ENCODE results near the gene TPSG1.

The TPSG1 gene

GRCh38 chr16:1184980-1185379, 40.1 kb downstream of the TPSG1 start:
- no peak for TF ChIP-seq POLR2A (IDR thresholded peaks at IDR 0.05; ENCODE audit: low read depth, low read length)
- TF ChIP-seq POLR2AphosphoS5 (IDR thresholded peaks at IDR 0.05; ENCODE audit: low read depth, low read length), result no peak
- TF ChIP-seq TAF1 (IDR thresholded peaks at IDR 0.05; ENCODE audit: borderline replicate concordance, low read depth, low read length), result no peak
- no peak for FAIRE-seq

GRCh38 chr16:1184156-1184868, 40.8 kb downstream of the TPSG1 start:
- no peak for TF ChIP-seq TAF1 (IDR thresholded peaks at IDR 0.05; ENCODE audit: borderline replicate concordance, low read depth, low read length)
- TF ChIP-seq POLR2A (IDR thresholded peaks at IDR 0.05; ENCODE audit: low read depth, low read length), result no peak
- no peak for TF ChIP-seq POLR2AphosphoS5 (IDR thresholded peaks at IDR 0.05; ENCODE audit: low read depth, low read length)
- DNase-seq (ENCODE audit: insufficient read length) (no peak), FAIRE-seq (no peak)

More at GRCh38 chr16:1184980-1185379, 40.1 kb downstream of the TPSG1 start:
- DNase-seq (ENCODE audit: insufficient read length), result no peak

- TF ChIP-seq POLR2AphosphoS5 (IDR thresholded peaks at IDR 0.05; ENCODE audit: low read depth, low read length), result no peak
- TF ChIP-seq TAF1 (IDR thresholded peaks at IDR 0.05; ENCODE audit: borderline replicate concordance, low read depth, low read length), result no peak
- no peak for TF ChIP-seq POLR2A (IDR thresholded peaks at IDR 0.05; ENCODE audit: low read depth, low read length)
- DNase-seq (ENCODE audit: insufficient read length) (no peak), FAIRE-seq (no peak)
These were observed 41.8 kb downstream of the TPSG1 start for GRCh38 chr16:1182950-1183907.

- DNase-seq (ENCODE audit: insufficient read length), result no peak
- TF ChIP-seq POLR2AphosphoS5 (IDR thresholded peaks at IDR 0.05; ENCODE audit: low read depth, low read length) (no peak), POLR2A (IDR thresholded peaks at IDR 0.05; ENCODE audit: low read depth, low read length) (no peak), TAF1 (IDR thresholded peaks at IDR 0.05; ENCODE audit: borderline replicate concordance, low read depth, low read length) (no peak)
- no peak for FAIRE-seq
These were observed 42.8 kb downstream of the TPSG1 start for GRCh38 chr16:1182316-1182671.

- TF ChIP-seq TAF1 (IDR thresholded peaks at IDR 0.05; ENCODE audit: borderline replicate concordance, low read depth, low read length) (no peak), POLR2AphosphoS5 (IDR thresholded peaks at IDR 0.05; ENCODE audit: low read depth, low read length) (no peak), POLR2A (IDR thresholded peaks at IDR 0.05; ENCODE audit: low read depth, low read length) (no peak)
- DNase-seq (ENCODE audit: insufficient read length), result no peak
- no peak for FAIRE-seq
These were observed 43.4 kb downstream of the TPSG1 start for GRCh38 chr16:1181404-1182315.

- FAIRE-seq (no peak), DNase-seq (ENCODE audit: insufficient read length) (no peak)
- TF ChIP-seq POLR2A (IDR thresholded peaks at IDR 0.05; ENCODE audit: low read depth, low read length), result no peak
- TF ChIP-seq POLR2AphosphoS5 (IDR thresholded peaks at IDR 0.05; ENCODE audit: low read depth, low read length), result no peak
- TF ChIP-seq TAF1 (IDR thresholded peaks at IDR 0.05; ENCODE audit: borderline replicate concordance, low read depth, low read length), result no peak
These were observed 44.3 kb downstream of the TPSG1 start for GRCh38 chr16:1180549-1181403.

GRCh38 chr16:1178295-1178910, 46.7 kb downstream of the TPSG1 start:
- TF ChIP-seq POLR2A (IDR thresholded peaks at IDR 0.05; ENCODE audit: low read depth, low read length) (no peak), POLR2AphosphoS5 (IDR thresholded peaks at IDR 0.05; ENCODE audit: low read depth, low read length) (no peak), TAF1 (IDR thresholded peaks at IDR 0.05; ENCODE audit: borderline replicate concordance, low read depth, low read length) (no peak)
- no peak for FAIRE-seq
- DNase-seq (ENCODE audit: insufficient read length), result no peak

- no peak for FAIRE-seq
- DNase-seq (ENCODE audit: insufficient read length), result no peak
- TF ChIP-seq TAF1 (IDR thresholded peaks at IDR 0.05; ENCODE audit: borderline replicate concordance, low read depth, low read length), result no peak
- no peak for TF ChIP-seq POLR2A (IDR thresholded peaks at IDR 0.05; ENCODE audit: low read depth, low read length)
- no peak for TF ChIP-seq POLR2AphosphoS5 (IDR thresholded peaks at IDR 0.05; ENCODE audit: low read depth, low read length)
These were observed 47.3 kb downstream of the TPSG1 start for GRCh38 chr16:1177750-1178149.

- DNase-seq (ENCODE audit: insufficient read length), result no peak
- no peak for FAIRE-seq
- TF ChIP-seq TAF1 (IDR thresholded peaks at IDR 0.05; ENCODE audit: borderline replicate concordance, low read depth, low read length), result no peak
- TF ChIP-seq POLR2A (IDR thresholded peaks at IDR 0.05; ENCODE audit: low read depth, low read length), result no peak
- no peak for TF ChIP-seq POLR2AphosphoS5 (IDR thresholded peaks at IDR 0.05; ENCODE audit: low read depth, low read length)
These were observed 48.0 kb downstream of the TPSG1 start for GRCh38 chr16:1177053-1177452.

Data from GM12892 (cell line).